ENCODE results near the gene TRERF1. TPM values are rescaled to one million over a fixed set of nuclear protein-coding genes. Genes with fewer than 3 reads are reported as not detected.

Gene TRERF1
- total and polyA plus RNA-seq, 2 experiments from 2014 or later, result 11.2 to 20.6 TPM

DNA sequence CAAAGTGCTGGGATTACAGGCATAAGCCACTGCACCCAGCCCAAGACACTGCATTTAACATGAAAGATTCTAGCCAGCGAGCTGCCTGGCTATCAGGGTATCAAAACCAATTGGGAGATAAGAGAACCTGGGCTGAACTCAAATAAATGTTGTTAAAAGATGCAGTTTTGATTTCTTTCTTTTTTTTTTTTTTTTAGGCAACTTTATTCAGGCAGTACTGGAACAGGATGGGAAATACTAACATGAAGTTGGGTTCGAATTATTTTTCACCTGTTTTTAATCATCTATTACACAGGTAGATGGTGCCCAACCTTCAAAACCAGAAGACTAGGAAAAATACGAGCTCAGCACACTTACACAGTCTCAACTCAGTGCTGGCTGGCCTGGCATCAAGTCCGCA lies 63.7 kb downstream of the TRERF1 start:
- Mint-ChIP-seq H3K36me3 (ENCODE audit: low read depth) (peaks cover 5% of the 10 kb centered on the region; the same call in 2 of the 3 replicates), H3K27ac (no peak overlapping the region), H3K27me3 (ENCODE audit: insufficient read depth, low read depth, poor library complexity) (peaks cover 11% of the 10 kb centered on the region), H3K4me1 (peaks cover 50% of the 10 kb centered on the region), H3K4me3 (no peak overlapping the region), H3K9me3 (no peaks in the 10 kb centered on the region)
- Histone ChIP-seq H2AFZ (no peak overlapping the region), H3K9me2 (ENCODE audit: insufficient read depth) (no peaks in the 10 kb centered on the region; the same call in 1 of the 2 replicates), H3K27ac (ENCODE audit: low read depth) (no peak overlapping the region), H3K4me3 (no peak overlapping the region), H3K4me2 (no peak overlapping the region), H3F3A (replicated peaks; ENCODE audit: low read depth) (no peaks in the 10 kb centered on the region), H3K79me2 (replicated peaks; ENCODE audit: insufficient read depth) (peaks cover 100% of the 10 kb centered on the region), H3K36me3 (ENCODE audit: insufficient read depth) (no peaks in the 10 kb centered on the region), H3K27me3 (ENCODE audit: insufficient read depth) (no peaks in the 10 kb centered on the region), H3K4me1 (ENCODE audit: insufficient read depth) (peaks cover 31% of the 10 kb centered on the region), H4K20me1 (replicated peaks; ENCODE audit: insufficient read depth) (peaks cover 79% of the 10 kb centered on the region)
- ATAC-seq (no peak), DNase-seq (ENCODE audit: low spot score) (no peak)
- no peak for TF ChIP-seq CREB1 (CRISPR knock-in tag; IDR thresholded peaks at IDR 0.05; ENCODE audit: low read depth)
- TF ChIP-seq POLR2AphosphoS5 (IDR thresholded peaks at IDR 0.05; ENCODE audit: low read depth), result no peak
- no peak for TF ChIP-seq NANOG (IDR thresholded peaks at IDR 0.05; ENCODE audit: borderline replicate concordance)
- TF ChIP-seq STAT1 (IDR thresholded peaks at IDR 0.05; ENCODE audit: unreplicated experiment), result no peak
- no peak for TF ChIP-seq EZH2phosphoT487 (IDR thresholded peaks at IDR 0.05; ENCODE audit: unreplicated experiment)
- TF ChIP-seq, protein P1, sequence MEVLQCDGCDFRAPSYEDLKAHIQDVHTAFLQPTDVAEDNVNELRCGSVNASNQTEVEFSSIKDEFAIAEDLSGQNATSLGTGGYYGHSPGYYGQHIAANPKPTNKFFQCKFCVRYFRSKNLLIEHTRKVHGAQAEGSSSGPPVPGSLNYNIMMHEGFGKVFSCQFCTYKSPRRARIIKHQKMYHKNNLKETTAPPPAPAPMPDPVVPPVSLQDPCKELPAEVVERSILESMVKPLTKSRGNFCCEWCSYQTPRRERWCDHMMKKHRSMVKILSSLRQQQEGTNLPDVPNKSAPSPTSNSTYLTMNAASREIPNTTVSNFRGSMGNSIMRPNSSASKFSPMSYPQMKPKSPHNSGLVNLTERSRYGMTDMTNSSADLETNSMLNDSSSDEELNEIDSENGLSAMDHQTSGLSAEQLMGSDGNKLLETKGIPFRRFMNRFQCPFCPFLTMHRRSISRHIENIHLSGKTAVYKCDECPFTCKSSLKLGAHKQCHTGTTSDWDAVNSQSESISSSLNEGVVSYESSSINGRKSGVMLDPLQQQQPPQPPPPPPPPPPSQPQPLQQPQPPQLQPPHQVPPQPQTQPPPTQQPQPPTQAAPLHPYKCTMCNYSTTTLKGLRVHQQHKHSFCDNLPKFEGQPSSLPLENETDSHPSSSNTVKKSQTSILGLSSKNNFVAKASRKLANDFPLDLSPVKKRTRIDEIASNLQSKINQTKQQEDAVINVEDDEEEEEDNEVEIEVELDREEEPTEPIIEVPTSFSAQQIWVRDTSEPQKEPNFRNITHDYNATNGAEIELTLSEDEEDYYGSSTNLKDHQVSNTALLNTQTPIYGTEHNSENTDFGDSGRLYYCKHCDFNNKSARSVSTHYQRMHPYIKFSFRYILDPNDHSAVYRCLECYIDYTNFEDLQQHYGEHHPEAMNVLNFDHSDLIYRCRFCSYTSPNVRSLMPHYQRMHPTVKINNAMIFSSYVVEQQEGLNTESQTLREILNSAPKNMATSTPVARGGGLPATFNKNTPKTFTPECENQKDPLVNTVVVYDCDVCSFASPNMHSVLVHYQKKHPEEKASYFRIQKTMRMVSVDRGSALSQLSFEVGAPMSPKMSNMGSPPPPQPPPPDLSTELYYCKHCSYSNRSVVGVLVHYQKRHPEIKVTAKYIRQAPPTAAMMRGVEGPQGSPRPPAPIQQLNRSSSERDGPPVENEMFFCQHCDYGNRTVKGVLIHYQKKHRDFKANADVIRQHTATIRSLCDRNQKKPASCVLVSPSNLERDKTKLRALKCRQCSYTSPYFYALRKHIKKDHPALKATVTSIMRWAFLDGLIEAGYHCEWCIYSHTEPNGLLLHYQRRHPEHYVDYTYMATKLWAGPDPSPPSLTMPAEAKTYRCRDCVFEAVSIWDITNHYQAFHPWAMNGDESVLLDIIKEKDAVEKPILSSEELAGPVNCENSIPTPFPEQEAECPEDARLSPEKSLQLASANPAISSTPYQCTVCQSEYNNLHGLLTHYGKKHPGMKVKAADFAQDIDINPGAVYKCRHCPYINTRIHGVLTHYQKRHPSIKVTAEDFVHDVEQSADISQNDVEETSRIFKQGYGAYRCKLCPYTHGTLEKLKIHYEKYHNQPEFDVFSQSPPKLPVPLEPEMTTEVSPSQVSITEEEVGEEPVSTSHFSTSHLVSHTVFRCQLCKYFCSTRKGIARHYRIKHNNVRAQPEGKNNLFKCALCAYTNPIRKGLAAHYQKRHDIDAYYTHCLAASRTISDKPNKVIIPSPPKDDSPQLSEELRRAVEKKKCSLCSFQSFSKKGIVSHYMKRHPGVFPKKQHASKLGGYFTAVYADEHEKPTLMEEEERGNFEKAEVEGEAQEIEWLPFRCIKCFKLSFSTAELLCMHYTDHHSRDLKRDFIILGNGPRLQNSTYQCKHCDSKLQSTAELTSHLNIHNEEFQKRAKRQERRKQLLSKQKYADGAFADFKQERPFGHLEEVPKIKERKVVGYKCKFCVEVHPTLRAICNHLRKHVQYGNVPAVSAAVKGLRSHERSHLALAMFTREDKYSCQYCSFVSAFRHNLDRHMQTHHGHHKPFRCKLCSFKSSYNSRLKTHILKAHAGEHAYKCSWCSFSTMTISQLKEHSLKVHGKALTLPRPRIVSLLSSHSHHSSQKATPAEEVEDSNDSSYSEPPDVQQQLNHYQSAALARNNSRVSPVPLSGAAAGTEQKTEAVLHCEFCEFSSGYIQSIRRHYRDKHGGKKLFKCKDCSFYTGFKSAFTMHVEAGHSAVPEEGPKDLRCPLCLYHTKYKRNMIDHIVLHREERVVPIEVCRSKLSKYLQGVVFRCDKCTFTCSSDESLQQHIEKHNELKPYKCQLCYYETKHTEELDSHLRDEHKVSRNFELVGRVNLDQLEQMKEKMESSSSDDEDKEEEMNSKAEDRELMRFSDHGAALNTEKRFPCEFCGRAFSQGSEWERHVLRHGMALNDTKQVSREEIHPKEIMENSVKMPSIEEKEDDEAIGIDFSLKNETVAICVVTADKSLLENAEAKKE (CRISPR knock-in tag; IDR thresholded peaks at IDR 0.05), result no peak
- no peak for TF ChIP-seq JUNB (IDR thresholded peaks at IDR 0.05; ENCODE audit: unreplicated experiment)
- no peak for TF ChIP-seq ZNF331 (CRISPR knock-in tag; IDR thresholded peaks at IDR 0.05; ENCODE audit: low read depth)
- TF ChIP-seq ZNF114 (CRISPR knock-in tag; IDR thresholded peaks at IDR 0.05), result no peak
- TF ChIP-seq, protein P2, sequence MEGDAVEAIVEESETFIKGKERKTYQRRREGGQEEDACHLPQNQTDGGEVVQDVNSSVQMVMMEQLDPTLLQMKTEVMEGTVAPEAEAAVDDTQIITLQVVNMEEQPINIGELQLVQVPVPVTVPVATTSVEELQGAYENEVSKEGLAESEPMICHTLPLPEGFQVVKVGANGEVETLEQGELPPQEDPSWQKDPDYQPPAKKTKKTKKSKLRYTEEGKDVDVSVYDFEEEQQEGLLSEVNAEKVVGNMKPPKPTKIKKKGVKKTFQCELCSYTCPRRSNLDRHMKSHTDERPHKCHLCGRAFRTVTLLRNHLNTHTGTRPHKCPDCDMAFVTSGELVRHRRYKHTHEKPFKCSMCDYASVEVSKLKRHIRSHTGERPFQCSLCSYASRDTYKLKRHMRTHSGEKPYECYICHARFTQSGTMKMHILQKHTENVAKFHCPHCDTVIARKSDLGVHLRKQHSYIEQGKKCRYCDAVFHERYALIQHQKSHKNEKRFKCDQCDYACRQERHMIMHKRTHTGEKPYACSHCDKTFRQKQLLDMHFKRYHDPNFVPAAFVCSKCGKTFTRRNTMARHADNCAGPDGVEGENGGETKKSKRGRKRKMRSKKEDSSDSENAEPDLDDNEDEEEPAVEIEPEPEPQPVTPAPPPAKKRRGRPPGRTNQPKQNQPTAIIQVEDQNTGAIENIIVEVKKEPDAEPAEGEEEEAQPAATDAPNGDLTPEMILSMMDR (conservative IDR thresholded peaks at IDR 0.05; ENCODE audit: low read depth in 2 of 2), result no peak
- TF ChIP-seq EZH2 (IDR thresholded peaks at IDR 0.05; ENCODE audit: low read depth, unreplicated experiment), result no peak
- TF ChIP-seq, protein P3, sequence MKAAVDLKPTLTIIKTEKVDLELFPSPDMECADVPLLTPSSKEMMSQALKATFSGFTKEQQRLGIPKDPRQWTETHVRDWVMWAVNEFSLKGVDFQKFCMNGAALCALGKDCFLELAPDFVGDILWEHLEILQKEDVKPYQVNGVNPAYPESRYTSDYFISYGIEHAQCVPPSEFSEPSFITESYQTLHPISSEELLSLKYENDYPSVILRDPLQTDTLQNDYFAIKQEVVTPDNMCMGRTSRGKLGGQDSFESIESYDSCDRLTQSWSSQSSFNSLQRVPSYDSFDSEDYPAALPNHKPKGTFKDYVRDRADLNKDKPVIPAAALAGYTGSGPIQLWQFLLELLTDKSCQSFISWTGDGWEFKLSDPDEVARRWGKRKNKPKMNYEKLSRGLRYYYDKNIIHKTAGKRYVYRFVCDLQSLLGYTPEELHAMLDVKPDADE (IDR thresholded peaks at IDR 0.05), result no peak
- TF ChIP-seq, protein P4, sequence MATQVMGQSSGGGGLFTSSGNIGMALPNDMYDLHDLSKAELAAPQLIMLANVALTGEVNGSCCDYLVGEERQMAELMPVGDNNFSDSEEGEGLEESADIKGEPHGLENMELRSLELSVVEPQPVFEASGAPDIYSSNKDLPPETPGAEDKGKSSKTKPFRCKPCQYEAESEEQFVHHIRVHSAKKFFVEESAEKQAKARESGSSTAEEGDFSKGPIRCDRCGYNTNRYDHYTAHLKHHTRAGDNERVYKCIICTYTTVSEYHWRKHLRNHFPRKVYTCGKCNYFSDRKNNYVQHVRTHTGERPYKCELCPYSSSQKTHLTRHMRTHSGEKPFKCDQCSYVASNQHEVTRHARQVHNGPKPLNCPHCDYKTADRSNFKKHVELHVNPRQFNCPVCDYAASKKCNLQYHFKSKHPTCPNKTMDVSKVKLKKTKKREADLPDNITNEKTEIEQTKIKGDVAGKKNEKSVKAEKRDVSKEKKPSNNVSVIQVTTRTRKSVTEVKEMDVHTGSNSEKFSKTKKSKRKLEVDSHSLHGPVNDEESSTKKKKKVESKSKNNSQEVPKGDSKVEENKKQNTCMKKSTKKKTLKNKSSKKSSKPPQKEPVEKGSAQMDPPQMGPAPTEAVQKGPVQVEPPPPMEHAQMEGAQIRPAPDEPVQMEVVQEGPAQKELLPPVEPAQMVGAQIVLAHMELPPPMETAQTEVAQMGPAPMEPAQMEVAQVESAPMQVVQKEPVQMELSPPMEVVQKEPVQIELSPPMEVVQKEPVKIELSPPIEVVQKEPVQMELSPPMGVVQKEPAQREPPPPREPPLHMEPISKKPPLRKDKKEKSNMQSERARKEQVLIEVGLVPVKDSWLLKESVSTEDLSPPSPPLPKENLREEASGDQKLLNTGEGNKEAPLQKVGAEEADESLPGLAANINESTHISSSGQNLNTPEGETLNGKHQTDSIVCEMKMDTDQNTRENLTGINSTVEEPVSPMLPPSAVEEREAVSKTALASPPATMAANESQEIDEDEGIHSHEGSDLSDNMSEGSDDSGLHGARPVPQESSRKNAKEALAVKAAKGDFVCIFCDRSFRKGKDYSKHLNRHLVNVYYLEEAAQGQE (IDR thresholded peaks at IDR 0.05; ENCODE audit: unreplicated experiment), result no peak

Data from GM23338 (cell line).